Measurements from ENCODE around the gene NFKB1.

DNA sequence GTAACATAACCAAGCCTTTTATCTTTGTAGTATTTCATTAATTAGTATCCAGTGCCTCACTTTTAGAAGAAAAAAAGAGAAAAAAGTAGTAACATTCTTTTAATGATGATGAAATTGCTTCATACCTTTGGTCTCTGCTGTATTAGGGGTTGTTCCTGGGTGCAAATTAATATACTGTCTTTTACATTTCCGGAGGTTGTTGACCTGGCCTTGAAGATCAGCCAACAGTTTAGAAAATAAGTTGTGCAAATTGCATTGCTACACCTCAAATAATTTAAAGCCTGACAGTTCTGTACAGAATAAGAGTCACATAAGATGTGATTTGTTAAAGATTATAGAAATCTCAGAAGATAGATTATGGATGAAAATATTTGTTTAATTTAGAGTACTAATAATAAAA lies 3.8 kb downstream of the NFKB1 start:
- TF ChIP-seq, protein P1, sequence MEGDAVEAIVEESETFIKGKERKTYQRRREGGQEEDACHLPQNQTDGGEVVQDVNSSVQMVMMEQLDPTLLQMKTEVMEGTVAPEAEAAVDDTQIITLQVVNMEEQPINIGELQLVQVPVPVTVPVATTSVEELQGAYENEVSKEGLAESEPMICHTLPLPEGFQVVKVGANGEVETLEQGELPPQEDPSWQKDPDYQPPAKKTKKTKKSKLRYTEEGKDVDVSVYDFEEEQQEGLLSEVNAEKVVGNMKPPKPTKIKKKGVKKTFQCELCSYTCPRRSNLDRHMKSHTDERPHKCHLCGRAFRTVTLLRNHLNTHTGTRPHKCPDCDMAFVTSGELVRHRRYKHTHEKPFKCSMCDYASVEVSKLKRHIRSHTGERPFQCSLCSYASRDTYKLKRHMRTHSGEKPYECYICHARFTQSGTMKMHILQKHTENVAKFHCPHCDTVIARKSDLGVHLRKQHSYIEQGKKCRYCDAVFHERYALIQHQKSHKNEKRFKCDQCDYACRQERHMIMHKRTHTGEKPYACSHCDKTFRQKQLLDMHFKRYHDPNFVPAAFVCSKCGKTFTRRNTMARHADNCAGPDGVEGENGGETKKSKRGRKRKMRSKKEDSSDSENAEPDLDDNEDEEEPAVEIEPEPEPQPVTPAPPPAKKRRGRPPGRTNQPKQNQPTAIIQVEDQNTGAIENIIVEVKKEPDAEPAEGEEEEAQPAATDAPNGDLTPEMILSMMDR (IDR thresholded peaks at IDR 0.05 in 8 of 11, conservative IDR thresholded peaks at IDR 0.05 in 3 of 11) = no peak
- no peak for TF ChIP-seq POLR2A (IDR thresholded peaks at IDR 0.05)
